GM18505 (cell line): ENCODE data around the gene COL13A1.

Experiments used
- ATAC-seq: cut with Tn5 transposase; IDR thresholded peaks from one replicate; pipeline ENCODE4 v1.9.1; 2021; ENCODE audit not compliant: unreplicated experiment
- POLR2A ChIP-seq: IDR thresholded peaks from 4 replicates; pipeline ENCODE4 v1.6.1; 2011; ENCODE audit warnings: borderline replicate concordance; ENCODE audit not compliant: insufficient read depth, insufficient read length; ENCODE audit errors: extremely low read depth

Gene COL13A1

GRCh38 chr10:69819716-69820506, 18.2 kb downstream of the COL13A1 start:
- no peak for TF ChIP-seq POLR2A

GRCh38 chr10:69820817-69821216, 19.1 kb downstream of the COL13A1 start:
- ATAC-seq, result no peak
- no peak for TF ChIP-seq POLR2A

More at GRCh38 chr10:69819716-69820506, 18.2 kb downstream of the COL13A1 start:
- ATAC-seq, result no peak

DNA sequence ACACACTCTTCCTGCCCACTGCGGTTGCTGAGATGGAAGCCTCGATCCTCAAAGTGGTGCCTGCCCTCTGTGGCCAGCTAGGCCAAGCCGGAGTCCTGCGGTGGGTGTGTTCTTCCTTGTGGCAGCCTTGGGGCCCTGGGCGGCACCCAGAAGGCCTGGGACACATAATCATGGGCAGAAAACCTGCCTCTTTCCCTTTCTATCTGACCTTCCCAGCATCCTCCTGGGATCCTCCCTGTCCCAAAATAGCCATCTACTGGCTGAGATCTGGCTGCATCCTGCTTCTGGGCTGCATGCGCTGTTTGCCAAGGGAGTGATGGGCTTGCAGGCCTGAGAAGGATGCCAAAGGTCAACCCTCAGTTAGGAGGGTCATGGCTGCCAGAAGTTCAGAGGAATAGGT, 23.9 kb downstream of the COL13A1 start:
- no peak for ATAC-seq
- no peak for TF ChIP-seq POLR2A

GRCh38 chr10:69826094-69826493, 24.4 kb downstream of the COL13A1 start:
- no peak for ATAC-seq

GRCh38 chr10:69826789-69827554, 25.3 kb downstream of the COL13A1 start:
- TF ChIP-seq POLR2A, result no peak
- no peak for ATAC-seq

More at GRCh38 chr10:69826094-69826493, 24.4 kb downstream of the COL13A1 start:
- no peak for TF ChIP-seq POLR2A

GRCh38 chr10:69828144-69828870, 26.6 kb downstream of the COL13A1 start:
- no peak for TF ChIP-seq POLR2A
- no peak for ATAC-seq

GRCh38 chr10:69829775-69830174, 28.1 kb downstream of the COL13A1 start:
- ATAC-seq, result no peak
- no peak for TF ChIP-seq POLR2A

DNA sequence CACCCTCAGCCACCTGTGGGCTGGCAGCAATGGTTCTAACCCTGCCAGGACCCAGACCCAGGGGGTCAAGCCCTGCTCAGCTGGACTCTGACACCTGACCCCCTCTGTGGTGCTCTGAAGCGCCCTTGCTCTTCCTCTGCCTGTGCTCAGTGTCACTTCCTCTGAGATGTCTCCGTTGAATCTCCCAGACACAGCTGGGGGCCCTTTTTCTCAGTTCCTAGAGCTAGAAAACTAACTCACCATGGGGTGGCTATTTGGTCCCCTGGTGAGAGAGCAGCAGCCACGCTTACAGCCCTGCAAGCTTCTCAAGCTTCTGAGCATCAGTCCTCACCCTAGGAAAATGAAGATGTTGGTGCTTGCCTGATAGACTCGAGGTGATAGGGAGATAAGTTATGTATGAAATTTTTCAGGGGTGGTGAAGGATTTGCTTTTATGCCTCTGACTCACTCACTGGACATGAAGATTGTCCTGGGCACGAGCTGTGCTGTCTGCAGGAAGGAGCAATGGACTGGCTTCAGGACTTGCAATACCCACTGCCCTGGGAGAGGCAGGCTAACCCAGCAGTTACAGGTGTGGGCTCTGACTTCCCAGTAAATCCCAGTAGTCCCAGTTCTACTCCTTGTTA, 29.6 kb downstream of the COL13A1 start:
- TF ChIP-seq POLR2A, result no peak
- no peak for ATAC-seq

DNA sequence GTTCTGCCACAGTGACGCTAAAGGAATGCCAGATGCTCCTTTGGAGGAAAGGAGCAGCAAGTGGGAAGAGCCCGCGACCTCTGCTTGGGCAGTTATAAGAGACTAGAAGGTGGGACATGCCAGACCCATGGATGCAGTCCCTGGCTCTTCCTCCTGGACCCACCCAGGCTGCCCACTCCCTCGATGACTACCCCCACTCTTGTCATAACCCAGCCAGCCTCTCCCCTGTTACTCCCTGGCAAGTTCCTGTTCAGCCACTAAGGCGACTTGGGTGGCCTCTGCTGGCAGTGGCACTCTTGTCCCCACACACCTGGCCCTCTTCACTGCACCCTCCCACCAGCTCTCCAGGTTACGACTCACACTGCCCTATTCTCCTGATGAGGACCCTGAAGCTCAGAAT, 33.5 kb downstream of the COL13A1 start:
- TF ChIP-seq POLR2A, result no peak
- ATAC-seq, result no peak

DNA sequence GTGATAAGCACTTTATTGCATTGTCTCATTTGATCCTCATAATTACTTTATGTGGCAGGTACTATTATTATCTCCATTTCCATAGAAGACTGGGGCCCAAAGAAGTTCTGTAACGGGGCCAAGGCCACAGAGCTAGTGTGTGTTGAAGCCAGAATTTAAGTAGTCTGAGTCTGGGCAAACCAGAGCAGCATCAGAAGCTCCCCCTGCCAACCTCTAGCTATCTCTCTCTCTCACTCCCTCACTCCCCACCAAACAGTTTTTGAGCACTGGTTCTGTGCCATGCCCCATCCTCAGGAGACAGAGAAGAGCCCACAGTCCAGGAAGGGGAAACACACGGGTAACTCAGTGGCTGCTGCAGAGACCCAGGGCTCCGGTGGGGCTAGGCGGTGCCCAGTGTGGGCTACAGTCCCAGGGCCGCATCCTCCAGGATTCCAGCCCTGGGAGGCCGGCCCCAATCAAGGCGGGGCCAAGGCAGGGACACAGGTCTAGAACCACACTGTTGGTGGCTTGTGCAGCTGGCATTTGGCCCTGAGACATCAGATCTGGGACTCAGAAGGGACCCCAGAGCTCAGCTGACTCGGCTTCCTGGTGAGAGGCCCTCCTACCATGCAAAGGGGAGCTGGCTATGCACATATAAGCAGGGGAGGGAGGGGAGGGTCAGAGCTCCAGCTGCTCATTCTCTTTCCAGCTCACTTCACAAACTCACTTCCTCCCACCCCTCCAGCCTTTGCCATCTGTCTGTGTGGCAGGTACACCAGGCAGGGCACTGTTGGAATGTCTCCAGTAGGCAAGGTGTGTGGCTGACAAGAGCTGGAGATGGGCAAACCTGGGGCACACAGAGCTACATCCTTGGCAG, 34.4 kb downstream of the COL13A1 start:
- ATAC-seq, result no peak
- TF ChIP-seq POLR2A, result no peak

DNA sequence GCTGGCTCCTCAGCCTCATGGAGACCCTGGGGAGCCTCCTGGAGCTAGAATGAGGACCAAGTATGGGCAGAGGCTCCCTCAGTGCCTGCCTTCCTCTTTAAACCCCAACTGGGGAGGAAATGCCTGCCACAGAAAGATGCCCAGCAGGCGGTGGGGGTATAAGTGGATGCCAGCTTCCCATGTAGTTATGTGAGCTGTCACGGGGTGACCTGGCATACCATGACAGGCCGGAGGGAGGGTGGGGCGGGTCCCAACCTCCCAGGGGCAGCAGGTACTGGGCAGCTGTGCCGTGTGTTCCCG, 35.0 kb downstream of the COL13A1 start:
- ATAC-seq, result no peak
- no peak for TF ChIP-seq POLR2A

GRCh38 chr10:69837261-69837660, 35.6 kb downstream of the COL13A1 start:
- no peak for ATAC-seq
- no peak for TF ChIP-seq POLR2A
